Fibroblast of villous mesenchyme (primary cell): ENCODE measurements around the gene DYNC1I1. TPM values are rescaled to one million over a fixed set of nuclear protein-coding genes. Genes with fewer than 3 reads are reported as not detected.

Experiments
- DNase-seq: peaks from one replicate; pipeline ENCODE4 v3.0.0-alpha.2; 2010; ENCODE audit warnings: low read depth
- H3K4me3 ChIP-seq: 2 replicates; pipeline ENCODE4 v1.5.1; 2011; ENCODE audit warnings: low read depth, mild to moderate bottlenecking, low read length
- CTCF ChIP-seq: IDR thresholded peaks from 2 replicates; pipeline ENCODE4 v1.5.1; 2012; ENCODE audit warnings: low read depth, mild to moderate bottlenecking, low read length; ENCODE audit not compliant: insufficient read depth
- total RNA-seq: library from RNA; depleted of rRNA; stranded (reverse); fragments of >200 nt; gene quantifications from 2 replicates; pipeline ENCODE4 v1.2.3, GENCODE V29; 2012

Gene DYNC1I1
- total RNA-seq, 1 donor, result 0.43 TPM

DNA sequence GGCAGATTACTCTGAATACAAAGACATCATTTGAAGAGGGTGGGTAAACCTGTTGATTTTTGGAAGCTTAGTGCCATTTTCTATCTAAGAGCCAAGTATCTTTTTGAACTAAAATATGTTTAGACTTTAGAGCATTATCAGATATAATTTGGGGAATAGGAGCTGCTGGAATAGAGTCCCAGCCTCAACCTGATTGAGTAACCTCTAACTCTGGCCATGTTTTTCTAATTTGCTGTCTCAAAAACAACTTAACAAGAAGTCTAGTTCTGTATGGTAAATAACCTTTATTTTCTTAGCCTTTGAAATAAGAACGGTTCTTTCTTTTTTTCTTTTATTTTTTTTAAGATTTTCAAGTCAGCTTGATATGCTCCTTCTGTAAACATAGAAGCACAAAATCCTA lies 224.5 kb downstream of the DYNC1I1 start:
- no peak for TF ChIP-seq CTCF
- H3K4me3 ChIP-seq, result no peak overlapping the region
- DNase-seq, result no peak

GRCh38 chr7:95997632-95998031 lies 225.3 kb downstream of the DYNC1I1 start:
- no peak for TF ChIP-seq CTCF
- no peak for DNase-seq
- H3K4me3 ChIP-seq, result no peak overlapping the region

DNA sequence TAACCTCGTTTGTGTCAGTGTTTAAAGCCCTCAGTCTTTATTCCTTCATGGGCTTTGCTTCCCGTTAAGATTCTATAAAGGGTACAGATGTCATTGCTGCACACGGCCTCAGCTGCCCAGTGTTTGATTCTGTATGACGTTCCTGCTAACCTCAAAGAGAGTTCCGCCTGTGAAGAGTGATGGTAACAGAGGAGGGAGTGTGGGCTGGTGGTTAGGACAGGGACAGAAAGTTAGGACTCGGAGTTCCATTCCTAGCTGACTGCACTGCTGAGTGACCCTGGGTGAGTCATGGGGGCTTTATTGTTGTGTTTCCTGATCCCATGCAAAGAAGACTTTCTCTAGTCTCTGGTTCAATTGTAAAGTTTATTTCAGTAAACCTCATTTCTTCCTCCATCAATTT lies 227.1 kb downstream of the DYNC1I1 start:
- no peak for TF ChIP-seq CTCF
- no peak for DNase-seq
- H3K4me3 ChIP-seq, result no peak overlapping the region

DNA sequence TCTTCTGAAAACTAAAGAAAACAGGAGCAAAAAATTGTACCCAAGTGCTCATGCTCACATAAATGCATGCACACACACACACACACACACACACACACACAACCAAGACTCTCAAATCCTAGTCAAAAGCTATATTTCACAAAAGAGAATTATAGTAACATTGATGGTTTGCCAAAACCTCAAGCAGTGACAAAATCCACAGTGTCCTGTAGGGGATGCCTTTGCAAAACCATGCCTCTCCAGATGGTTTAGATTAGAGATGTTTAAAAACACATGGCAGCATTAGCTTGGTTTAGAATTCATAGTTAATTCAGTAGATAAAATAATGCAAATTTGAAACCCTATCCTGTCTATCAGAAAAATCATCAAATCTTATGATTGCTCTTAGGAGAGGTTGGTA lies 232.2 kb downstream of the DYNC1I1 start:
- peak; percentile 25 for DNase-seq
- TF ChIP-seq CTCF, result peak; percentile 12
- H3K4me3 ChIP-seq, result no peak overlapping the region

- TF ChIP-seq CTCF, result no peak
- DNase-seq, result no peak
- H3K4me3 ChIP-seq, result no peak overlapping the region
Measured at GRCh38 chr7:96005271-96005670, 232.9 kb downstream of the DYNC1I1 start.

DNA sequence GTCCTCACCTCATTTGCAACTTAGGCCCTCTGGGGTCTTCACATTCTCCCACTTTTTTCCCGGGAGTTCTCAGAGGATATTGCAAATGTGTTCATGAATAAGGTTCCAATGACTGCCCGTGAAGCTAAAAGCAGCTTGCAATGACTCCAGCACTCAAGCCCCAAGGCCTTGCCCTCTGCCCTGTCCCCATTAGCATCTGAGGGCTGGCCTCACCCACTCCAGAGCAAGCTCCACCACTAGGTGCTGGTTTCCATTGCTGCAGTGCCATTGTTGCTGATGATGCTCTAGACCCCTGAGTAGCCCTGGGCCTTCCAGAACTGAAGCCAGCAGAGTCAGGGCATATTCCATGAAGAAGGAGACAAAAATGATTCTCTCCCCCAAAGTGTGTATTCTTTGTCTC lies 236.8 kb downstream of the DYNC1I1 start:
- H3K4me3 ChIP-seq, result no peak overlapping the region
- no peak for TF ChIP-seq CTCF
- DNase-seq, result no peak

- DNase-seq, result no peak
- H3K4me3 ChIP-seq, result no peak overlapping the region
- TF ChIP-seq CTCF, result no peak
Measured at GRCh38 chr7:96013836-96014235, 241.5 kb downstream of the DYNC1I1 start.
